Measurements from ENCODE around the gene CHSY1.
A peak's percentile ranks its signal among the peaks of the same experiment; 100 is the strongest.
"Not testable (repeated sequence)": the region's sequence is repeated elsewhere in the genome, so short reads cannot be mapped to it uniquely, and the experiment has no call there.

Gene CHSY1

GRCh38 chr15:101135532-101136166, 116.2 kb downstream of the CHSY1 start:
- DNase-seq (ENCODE audit: low read depth in 3 of 3), result no peak

- no peak for DNase-seq (ENCODE audit: low read depth in 3 of 3)
Measured at GRCh38 chr15:101134780-101135179, 117.1 kb downstream of the CHSY1 start.

DNA sequence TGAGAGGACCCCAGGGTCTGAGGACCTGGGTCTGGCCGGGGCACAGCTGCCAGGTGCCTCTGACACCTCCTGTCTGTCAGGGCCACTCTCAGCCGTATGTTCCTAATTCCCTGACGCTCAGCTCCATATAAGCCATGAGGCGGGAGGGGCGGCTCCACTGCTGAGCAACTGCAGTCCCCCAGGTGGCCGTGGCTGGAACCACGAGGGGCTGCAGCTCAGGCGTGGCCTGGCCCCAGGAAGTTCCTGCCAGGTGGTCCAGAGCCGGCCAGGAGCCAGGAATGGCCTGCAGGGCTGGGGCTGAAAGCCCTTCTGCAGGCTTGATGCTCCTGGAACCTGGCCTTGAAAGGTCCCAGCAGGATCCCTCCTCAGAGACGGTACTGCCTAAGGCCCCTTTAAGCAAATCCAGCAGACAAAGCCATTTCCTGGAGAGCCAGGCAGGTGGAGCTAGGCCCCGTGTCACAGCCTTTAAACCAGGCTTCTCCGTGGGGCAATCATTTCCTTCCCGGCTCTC, 118.0 kb downstream of the CHSY1 start:
- DNase-seq (ENCODE audit: low read depth in 3 of 3), result no peak

- DNase-seq (ENCODE audit: low read depth in 3 of 3), result no peak
Measured at GRCh38 chr15:101133181-101133460, 118.7 kb downstream of the CHSY1 start.

- no peak for DNase-seq (ENCODE audit: low read depth in 3 of 3)
Measured at GRCh38 chr15:101132390-101133180, 119.3 kb downstream of the CHSY1 start.

- no peak for DNase-seq (ENCODE audit: low read depth in 3 of 3)
Measured at GRCh38 chr15:101131489-101132389, 120.1 kb downstream of the CHSY1 start.

- no peak for DNase-seq (ENCODE audit: low read depth in 3 of 3)
Measured at GRCh38 chr15:101129851-101130380, 121.9 kb downstream of the CHSY1 start.

DNA sequence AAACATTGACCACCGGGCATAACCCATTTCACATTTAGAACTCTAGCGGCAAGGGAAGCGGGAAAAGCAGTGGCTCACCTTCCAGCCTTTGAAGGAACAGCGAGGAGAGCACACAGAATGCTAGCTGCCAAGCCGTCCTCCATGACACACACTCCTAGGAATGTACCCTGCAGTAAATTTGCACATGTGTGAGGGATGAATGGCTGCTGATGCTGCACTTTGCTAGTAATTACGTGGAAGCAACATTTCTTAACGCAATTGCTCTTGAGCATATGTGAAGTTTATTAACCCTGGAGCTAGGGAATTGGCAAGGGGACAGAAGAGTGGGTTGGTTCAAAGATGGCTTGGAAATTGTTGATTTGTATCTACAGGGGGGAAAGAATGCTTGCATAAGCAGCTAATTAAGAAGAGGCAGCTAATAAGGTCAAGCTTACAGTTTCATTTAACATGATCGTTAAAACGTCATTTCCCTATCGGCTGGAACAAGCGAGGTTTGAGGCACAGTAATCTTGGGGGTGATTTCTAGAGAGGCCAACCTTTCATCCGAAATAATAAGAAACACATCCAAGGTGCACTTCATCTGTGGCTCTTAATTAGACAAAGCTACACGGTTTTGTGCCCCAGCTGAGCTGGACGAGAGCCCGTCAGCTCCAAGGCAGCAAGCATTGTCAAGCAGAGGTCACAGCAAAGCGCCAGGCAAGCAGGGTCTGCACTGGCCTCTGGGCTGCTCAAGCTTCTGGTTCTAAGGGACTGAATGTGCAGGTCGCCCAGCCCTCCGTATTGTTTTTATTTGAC, 123.4 kb downstream of the CHSY1 start:
- no peak for DNase-seq (ENCODE audit: low read depth in 3 of 3)

GRCh38 chr15:101127506-101128076, 124.3 kb downstream of the CHSY1 start:
- DNase-seq (ENCODE audit: low read depth in 3 of 3), result peak in 1 of 3 donors; percentile 39

GRCh38 chr15:101126618-101127505, 125.0 kb downstream of the CHSY1 start:
- no peak for DNase-seq (ENCODE audit: low read depth in 3 of 3)

- DNase-seq (ENCODE audit: low read depth in 3 of 3), result not testable (repeated sequence)
Measured at GRCh38 chr15:101125881-101126428, 125.9 kb downstream of the CHSY1 start.
